Subcutaneous adipose tissue (tissue), 4 donors: Measurements from ENCODE around the gene CLK4. TPM values are rescaled to one million over a fixed set of nuclear protein-coding genes. Genes with fewer than 3 reads are reported as not detected.

Experiments
- total RNA-seq, 4 donors: library from RNA; depleted of rRNA; stranded (reverse); fragments of >200 nt; gene quantifications; one replicate each; pipeline ENCODE4 v1.1.0, GENCODE V29; 2016
- TF ChIP-seq, protein P1 (sequence below): fragments of 450-650 bp; IDR thresholded peaks from one replicate; pipeline ENCODE4 v1.5.1; 2016; ENCODE audit warnings: low read depth, mild to moderate bottlenecking, control low read depth, antibody characterized with exemption, moderate library complexity

Gene CLK4
- total RNA-seq, 4 donors from 2014 or later: 51.7 to 67.2 (median 59.7) TPM

DNA sequence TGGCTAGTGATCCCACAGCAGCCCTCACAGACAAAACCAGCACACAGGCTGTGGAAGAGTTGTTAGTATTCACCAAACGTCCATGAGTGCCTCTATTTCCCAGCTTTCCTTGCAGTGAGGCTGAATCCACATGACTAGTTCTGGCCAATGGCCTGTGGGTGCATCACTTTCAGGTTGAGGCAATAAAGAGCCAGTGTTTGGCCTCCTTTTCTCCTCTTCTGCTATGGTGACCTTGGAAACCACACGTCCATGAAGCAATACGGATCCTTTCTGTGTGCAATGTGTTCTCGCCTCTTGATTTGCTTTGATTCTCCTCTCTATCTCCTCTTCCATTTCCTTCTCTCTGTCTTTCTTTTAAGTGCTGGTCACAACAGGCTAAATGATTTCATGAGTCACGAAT is 23.4 kb upstream of the CLK4 start:
- TF ChIP-seq, protein P1, sequence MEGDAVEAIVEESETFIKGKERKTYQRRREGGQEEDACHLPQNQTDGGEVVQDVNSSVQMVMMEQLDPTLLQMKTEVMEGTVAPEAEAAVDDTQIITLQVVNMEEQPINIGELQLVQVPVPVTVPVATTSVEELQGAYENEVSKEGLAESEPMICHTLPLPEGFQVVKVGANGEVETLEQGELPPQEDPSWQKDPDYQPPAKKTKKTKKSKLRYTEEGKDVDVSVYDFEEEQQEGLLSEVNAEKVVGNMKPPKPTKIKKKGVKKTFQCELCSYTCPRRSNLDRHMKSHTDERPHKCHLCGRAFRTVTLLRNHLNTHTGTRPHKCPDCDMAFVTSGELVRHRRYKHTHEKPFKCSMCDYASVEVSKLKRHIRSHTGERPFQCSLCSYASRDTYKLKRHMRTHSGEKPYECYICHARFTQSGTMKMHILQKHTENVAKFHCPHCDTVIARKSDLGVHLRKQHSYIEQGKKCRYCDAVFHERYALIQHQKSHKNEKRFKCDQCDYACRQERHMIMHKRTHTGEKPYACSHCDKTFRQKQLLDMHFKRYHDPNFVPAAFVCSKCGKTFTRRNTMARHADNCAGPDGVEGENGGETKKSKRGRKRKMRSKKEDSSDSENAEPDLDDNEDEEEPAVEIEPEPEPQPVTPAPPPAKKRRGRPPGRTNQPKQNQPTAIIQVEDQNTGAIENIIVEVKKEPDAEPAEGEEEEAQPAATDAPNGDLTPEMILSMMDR: no peak

DNA sequence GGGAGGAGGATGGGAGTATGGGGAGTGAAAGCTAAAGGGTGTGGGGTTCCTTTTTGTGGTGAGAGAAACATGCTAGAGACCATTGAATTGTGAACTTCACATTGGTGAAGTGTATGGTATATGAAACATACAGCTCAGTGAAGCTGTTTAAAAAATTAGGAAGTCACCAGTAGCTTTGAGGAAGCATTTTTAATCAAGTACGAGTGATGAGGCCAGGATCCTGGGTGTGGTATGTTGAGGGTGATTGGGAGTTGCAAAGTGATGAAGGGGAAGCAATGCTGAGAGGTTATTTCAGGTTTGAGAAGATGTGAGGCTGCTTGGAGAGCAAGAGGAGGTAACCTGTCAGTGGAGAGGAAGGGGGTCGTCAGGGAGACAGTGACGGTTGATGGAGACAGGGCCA is 22.7 kb upstream of the CLK4 start:
- TF ChIP-seq, protein P1: no peak

DNA sequence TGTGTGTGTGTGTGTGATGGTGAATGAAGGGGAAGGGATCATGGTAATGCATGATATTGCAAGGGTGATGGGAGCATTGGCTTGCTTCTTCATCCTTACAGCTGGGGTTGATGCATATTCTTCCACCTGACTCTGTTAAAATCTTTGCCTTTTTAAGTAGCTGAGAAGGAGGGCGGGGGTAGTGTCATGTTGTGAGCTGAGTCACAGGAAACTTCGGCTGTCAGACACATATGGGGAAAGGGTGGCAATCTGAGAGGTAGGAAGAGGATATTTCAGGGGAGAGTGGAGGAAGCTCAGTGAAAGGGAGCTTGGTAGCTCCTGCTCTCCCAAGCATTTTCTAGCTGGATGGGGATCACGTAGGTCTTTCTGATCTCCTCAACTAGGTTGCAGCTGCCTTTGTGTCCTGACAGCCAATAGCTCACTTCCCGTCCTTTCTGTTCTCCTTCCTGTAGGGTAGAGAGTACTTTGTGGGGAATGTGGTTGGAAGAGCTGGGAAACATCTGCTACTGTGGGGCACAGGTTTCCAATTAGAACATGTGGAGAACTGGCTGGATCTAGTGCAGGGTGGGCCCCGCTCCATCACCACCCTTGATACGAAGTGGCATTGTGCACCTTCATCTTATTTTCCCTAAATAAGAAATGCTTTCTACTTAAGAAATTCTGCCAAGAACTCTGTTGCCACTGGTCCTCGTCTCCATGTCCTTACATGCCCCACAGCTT is 18.1 kb upstream of the CLK4 start:
- TF ChIP-seq, protein P1: no peak

DNA sequence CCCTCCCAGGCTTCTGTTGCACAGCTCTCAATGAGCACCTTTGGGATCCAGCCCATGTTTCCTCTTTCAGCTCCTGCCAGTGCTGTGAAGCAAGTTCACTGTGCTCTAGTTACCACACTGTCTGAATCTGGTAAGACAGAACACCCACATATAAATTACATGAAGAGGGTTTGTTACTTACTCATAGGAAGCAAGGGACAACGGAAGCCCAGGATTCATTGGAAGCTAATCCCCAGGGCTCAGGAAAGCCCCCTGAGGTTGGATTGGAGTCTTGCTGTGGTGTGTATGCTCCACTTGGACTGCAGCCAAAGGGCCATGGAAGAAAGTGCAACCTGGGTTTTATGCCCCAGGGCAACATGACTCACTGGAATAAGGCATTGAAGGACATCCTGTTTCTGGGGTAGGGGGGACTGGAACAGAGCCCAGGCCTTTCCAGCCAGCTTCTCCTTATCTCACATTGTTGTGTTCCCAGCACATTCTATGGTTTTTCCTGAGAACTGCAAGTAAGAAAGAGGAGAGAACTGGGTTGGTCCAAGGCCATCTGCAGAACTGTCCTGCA is 15.6 kb upstream of the CLK4 start:
- TF ChIP-seq, protein P1: no peak

DNA sequence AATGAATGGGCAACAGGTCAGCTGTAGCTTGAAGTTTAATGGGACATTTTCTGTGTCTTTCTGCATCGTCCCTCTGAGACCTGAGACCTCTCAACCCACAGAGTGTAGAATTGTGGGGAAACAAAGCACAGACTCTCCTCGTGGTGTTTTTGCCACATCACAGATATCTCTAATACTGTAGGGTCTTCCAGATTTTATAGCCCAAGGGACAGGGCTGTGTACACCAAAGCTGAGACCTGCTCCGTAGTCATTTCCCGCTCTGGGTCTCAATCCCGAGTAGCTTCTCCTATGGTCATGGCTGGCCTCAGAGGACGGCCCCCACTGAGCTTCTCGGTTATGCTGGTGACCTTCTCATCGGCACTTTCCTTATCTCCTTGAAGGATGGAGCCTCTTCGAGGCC is 14.9 kb upstream of the CLK4 start:
- TF ChIP-seq, protein P1: no peak

DNA sequence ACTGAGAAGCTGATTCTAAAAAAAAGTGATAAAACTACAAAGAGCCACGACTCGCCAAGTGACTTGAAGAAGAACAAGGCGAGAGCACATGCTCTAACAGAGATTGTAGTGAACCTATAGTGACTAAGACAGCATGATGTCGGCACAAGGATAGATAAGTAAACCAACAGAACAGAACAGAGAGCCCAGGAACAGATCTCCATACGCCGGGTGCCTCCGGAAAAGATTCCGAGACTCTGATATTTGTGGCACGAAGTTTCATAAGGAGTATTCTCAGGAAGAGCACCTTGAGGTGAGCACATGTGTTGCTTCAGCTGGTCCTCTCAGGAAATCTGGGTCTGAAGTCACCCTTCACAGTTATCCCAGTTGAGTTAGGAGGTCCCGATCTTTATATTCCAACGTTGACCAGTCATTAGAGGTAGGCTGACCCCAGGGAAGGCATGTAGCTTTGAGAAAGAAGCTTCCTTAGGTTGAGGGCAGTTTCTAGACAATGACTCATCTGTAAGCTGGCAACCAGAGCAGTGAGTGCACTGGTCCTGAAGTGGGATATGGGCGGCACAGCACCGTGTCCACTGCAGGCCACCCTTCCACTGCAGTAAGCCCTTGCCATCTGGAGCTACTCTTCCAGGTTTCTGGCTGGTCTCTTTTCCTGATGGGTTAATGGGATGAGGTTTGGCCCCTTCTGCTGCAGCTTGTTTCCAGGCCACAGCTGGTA is 13.6 kb upstream of the CLK4 start:
- TF ChIP-seq, protein P1: no peak

DNA sequence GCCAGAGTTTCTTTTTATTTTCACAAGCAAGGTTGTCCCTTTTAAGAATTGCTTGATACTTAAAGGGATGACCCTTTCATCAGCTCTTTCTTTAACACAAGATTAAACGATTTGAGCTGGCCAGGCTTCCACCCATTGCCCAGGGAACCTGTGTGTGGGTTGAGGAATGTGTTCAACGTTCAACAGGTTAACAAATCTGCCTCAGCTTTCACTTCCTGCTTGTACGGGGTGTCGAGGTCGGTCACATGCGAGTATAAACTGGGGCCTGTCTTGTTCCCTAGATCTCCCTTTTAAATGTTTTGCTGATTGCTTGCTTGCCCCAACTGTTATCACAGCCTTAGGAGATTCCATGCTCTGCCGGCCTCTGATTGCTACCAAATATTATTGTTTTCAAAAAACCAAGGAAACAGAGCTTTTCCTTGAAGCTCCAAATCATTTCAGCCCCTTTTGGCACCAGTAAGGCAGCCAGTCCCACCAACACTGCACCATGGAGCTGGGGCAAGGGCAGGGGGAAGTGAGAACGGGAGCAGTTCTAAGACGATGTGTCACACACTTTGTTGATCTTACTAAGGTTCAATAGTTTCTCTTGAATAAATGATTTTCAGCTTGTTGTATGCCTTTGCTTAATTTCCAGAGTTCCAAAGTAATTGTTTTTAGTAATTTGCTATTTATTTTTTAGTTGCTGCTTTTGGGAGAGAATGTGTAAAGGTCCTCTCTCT is 10.7 kb upstream of the CLK4 start:
- TF ChIP-seq, protein P1: no peak
